22Rv1 (cell line): ENCODE results near the gene TBC1D22A.
A peak's percentile ranks its signal among the peaks of the same experiment; 100 is the strongest.

ENCODE experiments used
- H3K27ac ChIP-seq: fragments of 450-650 bp; 2 replicates; pipeline ENCODE4 v1.5.1; 2017
- ZFX ChIP-seq: fragments of 450-650 bp; IDR thresholded peaks from 2 replicates; pipeline ENCODE4 v1.6.1; 2017; ENCODE audit warnings: antibody characterized with exemption, borderline replicate concordance
- TF ChIP-seq, protein P1 (sequence below): fragments of 450-650 bp; IDR thresholded peaks from 2 replicates; pipeline ENCODE4 v1.5.1; 2017; ENCODE audit warnings: mild to moderate bottlenecking

TBC1D22A gene

DNA sequence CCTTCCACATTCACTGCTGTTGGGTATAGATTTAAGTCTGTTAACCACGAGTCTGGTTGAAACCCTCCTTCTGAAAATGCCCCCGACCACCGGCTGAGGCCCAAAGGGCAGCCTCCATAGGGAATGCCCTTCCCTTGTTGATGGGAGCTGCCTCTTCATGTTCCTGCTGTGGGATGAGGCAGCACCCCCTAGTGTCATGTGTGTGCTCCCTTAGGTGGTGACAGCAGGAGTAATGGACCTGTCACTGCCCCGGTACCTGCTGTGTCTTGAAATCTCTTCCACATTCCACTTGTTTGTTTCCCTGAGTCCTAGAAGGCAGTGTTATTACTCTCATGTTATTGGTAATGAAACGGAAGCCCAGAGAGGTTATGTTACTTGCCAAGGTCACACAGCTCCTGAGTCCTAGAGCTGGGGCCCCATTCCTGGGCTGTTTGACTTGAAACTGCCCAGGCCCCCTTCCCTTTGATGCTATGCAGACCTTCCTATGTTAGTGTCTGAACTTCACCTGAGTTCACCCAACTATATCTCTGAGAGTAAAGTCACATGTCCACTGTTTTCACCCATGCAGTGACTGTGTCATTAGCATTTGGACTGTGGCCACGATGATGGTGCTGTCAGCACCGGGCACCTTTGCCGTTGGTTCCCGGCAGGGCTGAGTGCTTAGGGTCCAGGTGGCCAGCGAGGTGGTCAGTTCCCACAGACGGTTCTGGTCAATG, 234.3 kb downstream of the TBC1D22A start:
- no peak overlapping the region for H3K27ac ChIP-seq
- TF ChIP-seq ZFX: no peak
- TF ChIP-seq, protein P1, sequence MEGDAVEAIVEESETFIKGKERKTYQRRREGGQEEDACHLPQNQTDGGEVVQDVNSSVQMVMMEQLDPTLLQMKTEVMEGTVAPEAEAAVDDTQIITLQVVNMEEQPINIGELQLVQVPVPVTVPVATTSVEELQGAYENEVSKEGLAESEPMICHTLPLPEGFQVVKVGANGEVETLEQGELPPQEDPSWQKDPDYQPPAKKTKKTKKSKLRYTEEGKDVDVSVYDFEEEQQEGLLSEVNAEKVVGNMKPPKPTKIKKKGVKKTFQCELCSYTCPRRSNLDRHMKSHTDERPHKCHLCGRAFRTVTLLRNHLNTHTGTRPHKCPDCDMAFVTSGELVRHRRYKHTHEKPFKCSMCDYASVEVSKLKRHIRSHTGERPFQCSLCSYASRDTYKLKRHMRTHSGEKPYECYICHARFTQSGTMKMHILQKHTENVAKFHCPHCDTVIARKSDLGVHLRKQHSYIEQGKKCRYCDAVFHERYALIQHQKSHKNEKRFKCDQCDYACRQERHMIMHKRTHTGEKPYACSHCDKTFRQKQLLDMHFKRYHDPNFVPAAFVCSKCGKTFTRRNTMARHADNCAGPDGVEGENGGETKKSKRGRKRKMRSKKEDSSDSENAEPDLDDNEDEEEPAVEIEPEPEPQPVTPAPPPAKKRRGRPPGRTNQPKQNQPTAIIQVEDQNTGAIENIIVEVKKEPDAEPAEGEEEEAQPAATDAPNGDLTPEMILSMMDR: peak; percentile 26; the same call in 1 of the 2 replicates

DNA sequence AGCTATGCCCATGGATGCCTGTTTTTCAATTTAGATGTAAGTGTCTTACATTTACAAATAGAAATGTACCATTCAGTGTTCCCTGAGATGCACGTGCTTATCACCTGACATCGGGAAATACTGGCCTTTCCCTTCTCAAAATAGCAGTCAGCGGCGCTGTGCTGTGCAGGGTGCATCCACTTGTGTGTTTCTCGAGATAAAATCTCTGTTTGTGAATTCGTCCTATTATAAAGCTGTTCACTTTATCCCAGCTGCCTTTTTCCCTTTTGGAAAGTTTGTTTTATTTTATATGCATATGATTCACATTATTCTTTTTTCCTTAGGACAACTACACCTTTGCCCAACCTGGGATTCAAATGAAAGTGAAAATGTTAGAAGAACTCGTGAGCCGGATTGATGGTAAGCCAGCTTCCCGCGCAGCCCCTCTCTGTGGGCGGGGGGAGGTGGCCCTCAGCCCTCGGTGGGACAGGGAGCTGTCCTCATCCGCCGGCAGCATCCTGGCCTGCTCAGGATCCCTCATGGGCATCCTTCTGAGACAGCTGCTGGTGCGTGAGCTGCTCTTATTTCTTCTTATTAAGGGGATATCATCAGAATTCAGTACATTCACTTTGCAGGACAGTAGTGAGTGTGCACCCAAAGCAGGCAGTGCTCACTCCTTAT, 235.0 kb downstream of the TBC1D22A start:
- no peak overlapping the region for H3K27ac ChIP-seq
- TF ChIP-seq ZFX: no peak
- TF ChIP-seq, protein P1: no peak

DNA sequence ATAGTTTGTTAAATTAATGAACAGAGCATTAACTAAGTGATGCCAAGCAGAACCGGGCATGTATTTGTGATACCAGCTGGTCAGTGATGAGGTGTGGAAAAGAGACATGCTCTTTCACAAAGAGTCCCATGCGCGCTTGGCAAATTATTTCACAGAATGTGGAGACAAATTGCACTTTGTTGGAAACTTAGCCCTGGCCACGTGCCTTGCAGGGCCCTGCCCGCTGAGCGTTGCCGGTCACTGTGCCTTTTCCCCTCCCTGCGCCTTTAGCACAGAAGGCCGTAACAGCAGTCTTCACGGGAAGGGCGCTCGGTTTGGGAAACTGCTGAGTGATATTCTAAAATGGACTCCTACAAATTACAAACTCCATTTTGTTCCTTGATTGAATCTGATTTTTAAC, 235.9 kb downstream of the TBC1D22A start:
- no peak overlapping the region for H3K27ac ChIP-seq
- no peak for TF ChIP-seq ZFX
- TF ChIP-seq, protein P1: no peak

DNA sequence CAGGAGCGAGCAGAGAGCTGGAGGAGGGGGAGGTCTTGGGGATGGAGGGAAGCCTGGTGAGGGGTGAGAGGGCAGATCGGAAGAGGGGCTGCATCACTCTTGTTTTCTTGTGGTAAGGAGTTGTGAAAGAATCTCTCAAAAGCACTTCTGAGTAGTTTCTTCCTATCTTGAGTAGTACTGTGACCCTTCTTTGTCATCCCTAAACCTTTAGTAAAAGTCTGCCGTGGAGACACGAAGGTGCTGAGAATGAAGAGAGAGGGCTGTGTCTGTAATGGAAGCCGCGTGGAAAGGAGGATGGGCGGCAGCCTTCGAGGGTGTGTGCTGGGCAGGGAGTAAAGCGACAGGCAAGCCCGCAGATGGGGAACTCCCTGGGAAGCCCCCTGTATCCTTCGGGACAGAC, 237.8 kb downstream of the TBC1D22A start:
- H3K27ac ChIP-seq: no peak overlapping the region
- no peak for TF ChIP-seq ZFX
- TF ChIP-seq, protein P1: no peak

DNA sequence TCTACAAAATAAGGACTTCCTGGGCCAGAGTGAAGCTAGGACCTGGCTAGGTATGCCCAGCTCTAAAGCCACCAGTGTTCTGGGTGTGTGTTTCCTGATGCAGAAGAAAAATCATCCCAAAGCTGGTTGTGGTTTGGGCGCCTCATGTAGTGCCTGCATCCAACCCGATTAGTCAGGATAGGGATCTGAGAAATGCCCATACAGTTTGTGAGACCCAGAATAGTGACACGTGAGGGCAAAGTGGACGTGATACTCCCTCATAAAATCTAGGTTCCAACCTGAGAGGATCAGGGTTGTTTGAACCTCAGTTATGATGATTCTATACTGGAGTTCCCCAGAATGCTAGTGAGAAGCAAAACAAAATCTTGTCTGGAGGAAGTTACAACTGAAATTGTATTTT, 238.4 kb downstream of the TBC1D22A start:
- TF ChIP-seq, protein P1: no peak
- no peak for TF ChIP-seq ZFX
- H3K27ac ChIP-seq: no peak overlapping the region

DNA sequence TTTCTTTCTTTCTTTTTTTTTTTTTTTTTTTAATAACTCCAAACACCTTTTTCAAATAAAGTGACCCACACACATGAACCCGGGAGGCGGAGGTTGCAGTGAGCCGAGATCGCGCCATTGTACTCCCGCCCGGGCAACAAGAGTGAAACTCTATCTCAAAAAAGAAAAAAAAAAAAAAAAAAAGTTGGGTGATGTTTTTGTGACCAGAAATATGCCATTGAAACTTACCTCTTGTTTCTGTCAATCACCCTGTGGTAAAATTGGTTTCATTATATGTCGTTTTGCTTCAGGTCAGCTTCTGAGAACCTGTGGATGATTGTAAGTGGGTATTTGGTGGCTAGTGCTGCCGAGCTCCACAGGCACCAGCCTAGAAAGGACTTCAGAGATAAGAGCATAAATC, 238.8 kb downstream of the TBC1D22A start:
- TF ChIP-seq, protein P1: no peak
- TF ChIP-seq ZFX: no peak
- no peak overlapping the region for H3K27ac ChIP-seq

DNA sequence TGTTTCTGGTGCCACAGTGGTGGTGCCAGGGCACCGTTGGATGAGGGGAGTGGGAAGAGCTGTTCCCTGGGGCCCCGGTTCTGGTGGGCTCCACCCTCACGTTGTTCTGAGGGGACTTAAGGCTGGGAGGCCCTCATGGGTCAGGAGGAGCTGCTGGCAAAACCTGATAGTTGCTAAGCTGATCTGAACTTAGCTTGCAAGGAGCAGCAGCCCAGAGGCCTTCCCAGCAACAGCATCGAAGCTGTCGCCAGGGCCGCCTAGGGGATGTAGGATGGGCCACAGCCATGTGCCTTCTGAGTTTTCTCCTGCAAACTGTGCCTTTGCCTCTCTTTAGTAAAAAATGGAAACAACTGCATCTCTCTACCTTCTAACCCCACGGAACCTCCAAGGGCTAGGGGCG, 240.2 kb downstream of the TBC1D22A start:
- TF ChIP-seq, protein P1: no peak
- TF ChIP-seq ZFX: no peak
- H3K27ac ChIP-seq: no peak overlapping the region
